Fibroblast of lung (primary cell): Measurements from ENCODE around the gene PHACTR2.

Experiments
- EZH2 ChIP-seq: IDR thresholded peaks from 2 replicates; pipeline ENCODE4 v1.5.1; 2012; ENCODE audit warnings: low read length, control low read depth, mild to moderate bottlenecking; ENCODE audit errors: missing control alignments
- TF ChIP-seq, protein P1 (sequence below), 2 donors: IDR thresholded peaks in 1 of 2; conservative IDR thresholded peaks in 1 of 2; 1 replicate in 1 of 2; 2 replicates in 1 of 2; pipeline ENCODE4 v1.5.1; 2011 to 2012; ENCODE audit warnings: low read length in 2 of 2, control low read depth in 1 of 2, inconsistent platforms in 1 of 2, low read depth in 1 of 2, mild to moderate bottlenecking in 1 of 2

DNA sequence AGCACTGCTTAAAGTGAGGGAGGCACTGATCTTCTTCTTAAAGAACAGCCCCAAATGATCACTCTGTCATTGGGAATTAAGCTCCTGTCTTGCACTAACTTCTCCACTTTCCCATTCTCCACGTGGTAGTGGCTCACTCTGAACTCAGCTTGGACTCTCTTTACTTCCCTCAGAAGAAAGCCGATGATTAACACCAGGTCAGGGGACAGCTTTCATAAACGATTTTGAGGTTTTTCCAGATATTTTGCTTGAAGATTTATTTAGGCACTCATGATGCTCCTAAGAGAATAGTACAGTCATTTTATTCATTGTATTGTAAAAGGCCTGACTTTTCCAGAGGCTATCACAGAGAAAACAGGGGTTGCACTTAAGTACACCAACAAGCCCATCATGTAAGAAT lies 84.4 kb downstream of the PHACTR2 start:
- TF ChIP-seq, protein P1, sequence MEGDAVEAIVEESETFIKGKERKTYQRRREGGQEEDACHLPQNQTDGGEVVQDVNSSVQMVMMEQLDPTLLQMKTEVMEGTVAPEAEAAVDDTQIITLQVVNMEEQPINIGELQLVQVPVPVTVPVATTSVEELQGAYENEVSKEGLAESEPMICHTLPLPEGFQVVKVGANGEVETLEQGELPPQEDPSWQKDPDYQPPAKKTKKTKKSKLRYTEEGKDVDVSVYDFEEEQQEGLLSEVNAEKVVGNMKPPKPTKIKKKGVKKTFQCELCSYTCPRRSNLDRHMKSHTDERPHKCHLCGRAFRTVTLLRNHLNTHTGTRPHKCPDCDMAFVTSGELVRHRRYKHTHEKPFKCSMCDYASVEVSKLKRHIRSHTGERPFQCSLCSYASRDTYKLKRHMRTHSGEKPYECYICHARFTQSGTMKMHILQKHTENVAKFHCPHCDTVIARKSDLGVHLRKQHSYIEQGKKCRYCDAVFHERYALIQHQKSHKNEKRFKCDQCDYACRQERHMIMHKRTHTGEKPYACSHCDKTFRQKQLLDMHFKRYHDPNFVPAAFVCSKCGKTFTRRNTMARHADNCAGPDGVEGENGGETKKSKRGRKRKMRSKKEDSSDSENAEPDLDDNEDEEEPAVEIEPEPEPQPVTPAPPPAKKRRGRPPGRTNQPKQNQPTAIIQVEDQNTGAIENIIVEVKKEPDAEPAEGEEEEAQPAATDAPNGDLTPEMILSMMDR (conservative IDR thresholded peaks at IDR 0.05 in 1 of 2, IDR thresholded peaks at IDR 0.05 in 1 of 2; ENCODE audit: low read depth in 1 of 2, low read length in 2 of 2) = no peak
- no peak for TF ChIP-seq EZH2
